GM19025 (cell line): ENCODE measurements around the gene ZNF669.
"Not testable (repeated sequence)": the region's sequence is repeated elsewhere in the genome, so short reads cannot be mapped to it uniquely, and the experiment has no call there.

Experiments used
- ATAC-seq: cut with Tn5 transposase; IDR thresholded peaks from one replicate; pipeline ENCODE4 v1.9.1; 2021; ENCODE audit warnings: mild to moderate bottlenecking, low read depth, moderate library complexity; ENCODE audit not compliant: unreplicated experiment

The ZNF669 gene

DNA sequence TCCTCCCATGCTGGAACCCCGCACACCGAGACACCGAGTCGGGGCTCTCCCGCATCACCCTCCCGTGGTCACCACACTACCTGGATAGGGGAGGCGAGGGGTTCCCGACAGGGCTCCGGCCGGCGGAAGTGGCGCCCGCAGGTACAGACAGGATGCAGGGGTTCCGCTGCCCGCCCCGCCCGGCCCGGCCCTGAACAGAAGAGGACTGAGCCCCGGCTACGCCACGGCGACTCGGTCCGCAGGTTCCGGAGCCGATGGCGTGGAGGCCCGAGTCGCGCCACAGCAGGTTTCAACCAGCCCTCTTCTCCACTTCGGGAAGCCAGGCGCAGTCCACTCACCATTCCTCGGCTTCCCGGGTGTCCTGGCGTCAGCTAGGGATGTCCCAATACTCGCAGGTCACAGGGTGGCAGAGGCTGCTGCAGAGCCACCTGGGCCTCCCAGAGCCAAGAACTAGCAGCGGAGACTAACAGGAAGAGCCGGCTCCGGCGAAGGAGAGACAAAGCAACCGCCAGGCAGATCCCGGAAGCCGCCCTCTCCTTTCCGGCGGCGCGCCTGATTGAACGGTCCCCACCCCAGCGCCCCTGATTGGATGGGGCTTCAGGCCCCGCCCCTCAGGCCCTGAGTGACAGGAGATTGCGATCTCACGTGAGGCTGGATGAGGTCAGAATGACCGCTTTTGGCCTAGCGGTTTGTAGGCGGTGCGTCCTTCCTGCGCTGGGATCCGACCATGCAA lies at the start of gene ZNF669:
Gene ZNF669, minus strand, starts transcription at position 498 of the 733 bp plus-strand sequence. Its CDS starts 157 bp downstream, at position 341.
- ATAC-seq = peak; percentile 99

DNA sequence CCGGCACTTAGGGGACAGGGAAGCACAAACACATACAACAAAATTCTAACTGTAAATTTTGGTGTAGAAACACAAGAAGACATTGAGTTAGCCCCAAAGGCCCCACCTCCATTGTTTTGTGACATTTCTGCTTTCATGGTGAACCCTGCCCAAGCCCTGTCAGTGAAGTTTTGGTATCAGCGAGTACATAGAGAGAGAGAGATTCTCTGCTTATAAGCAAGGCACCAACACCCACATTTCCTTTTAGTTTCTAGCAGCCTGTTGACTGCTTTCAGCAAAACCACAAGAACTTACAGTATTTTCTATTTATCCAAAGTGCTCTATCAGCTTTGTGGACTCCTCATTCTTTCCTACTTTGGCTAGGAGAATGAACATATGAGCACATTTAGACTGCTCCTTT lies 43.6 kb upstream of the ZNF669 start:
- ATAC-seq = no peak

DNA sequence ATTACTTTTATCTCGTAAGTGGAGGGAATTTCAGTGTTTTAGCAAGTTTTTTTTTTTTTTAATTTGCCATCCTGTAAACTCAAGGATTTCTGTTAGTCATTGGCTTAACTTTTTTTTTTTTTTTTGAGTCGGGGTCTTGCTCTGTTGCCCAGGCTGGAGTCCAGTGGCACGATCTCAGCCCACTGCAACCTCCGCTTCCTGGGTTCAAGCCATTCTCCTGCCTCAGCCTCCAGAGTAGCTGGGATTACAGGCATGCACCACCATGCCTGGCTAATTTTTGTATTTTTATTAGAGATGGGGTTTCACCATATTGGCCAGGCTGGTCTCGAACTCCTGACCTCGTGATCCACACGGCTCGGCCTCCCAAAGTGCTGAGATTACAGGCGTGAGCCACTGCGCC lies 43.0 kb upstream of the ZNF669 start:
- not testable (repeated sequence) for ATAC-seq

DNA sequence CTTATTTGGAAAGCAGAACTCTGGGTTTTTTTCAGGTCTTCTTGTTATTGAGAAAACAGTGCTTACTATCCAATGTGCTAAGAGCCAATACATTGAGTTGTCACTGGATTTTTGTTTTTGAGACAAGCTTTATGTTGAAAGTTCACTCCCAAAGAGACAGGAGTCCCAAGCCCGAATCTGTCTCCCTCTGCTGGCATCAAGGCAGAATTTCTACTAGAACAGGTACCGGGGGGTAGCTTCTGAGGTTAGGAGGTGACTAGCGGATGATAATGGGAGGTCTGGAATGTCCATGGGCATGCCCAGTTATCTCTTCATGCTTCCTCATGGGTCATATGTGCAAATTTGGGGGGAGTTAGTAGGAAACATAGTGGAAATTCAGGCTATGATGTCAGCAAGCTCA lies 42.5 kb upstream of the ZNF669 start:
- ATAC-seq = no peak

DNA sequence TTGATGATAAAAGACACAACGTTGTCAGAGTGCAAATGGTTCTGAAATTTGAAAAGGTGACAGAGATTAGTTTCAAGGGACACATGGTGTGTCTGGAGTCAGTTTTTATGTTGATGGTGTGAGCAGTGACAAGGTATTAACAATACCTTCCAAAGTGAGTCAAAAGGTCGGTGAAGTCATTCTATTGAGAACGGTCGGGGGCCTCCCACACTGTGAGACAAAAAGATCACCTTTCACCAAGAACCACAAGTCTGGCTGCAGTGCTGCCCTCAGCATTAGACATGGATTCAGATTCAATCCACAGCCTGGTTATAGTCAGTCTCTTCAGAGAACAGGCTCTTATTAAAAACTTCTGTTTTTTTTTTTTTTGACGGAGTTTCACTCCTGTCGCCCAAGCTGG lies 41.1 kb upstream of the ZNF669 start:
- no peak for ATAC-seq

DNA sequence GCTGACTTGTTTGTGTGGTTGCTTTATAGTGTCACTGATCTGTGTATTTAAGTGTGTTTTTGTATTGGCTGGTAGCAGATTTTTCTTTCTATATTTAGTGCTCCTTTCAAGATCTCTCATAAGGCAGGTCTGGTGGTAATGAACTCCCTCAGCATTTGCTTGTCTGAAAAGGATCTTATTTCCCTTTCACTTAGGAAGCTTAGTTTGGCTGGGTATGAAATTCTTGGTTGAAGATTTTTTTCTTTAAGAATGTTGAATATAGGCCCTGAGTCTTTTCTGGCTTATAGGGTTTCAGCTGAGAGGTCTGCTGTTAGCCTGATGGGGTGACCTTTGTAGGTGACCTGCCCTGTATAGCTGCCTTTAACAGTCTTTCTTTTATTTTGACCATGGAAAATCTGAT lies 35.4 kb upstream of the ZNF669 start:
- not testable (repeated sequence) for ATAC-seq

DNA sequence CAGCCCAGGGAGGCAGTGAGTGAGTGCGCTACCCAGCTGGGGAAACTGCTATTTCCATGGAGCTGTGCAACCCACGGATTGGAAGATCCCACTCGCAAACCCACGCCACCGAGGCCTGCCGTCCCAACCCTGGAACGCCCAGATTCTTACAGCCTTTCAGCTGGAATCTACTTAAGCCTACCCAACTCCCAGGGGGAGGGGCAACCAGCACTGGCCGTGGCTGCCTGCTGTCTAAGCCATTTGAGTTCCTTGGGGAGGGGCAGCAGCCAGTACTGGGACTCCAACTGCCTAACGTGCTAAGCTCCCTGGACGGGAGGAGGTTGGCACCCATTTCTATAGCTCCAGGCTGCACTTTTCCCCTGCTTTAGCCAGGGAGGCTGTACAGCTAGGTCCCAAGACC lies 27.1 kb upstream of the ZNF669 start:
- ATAC-seq = no peak

DNA sequence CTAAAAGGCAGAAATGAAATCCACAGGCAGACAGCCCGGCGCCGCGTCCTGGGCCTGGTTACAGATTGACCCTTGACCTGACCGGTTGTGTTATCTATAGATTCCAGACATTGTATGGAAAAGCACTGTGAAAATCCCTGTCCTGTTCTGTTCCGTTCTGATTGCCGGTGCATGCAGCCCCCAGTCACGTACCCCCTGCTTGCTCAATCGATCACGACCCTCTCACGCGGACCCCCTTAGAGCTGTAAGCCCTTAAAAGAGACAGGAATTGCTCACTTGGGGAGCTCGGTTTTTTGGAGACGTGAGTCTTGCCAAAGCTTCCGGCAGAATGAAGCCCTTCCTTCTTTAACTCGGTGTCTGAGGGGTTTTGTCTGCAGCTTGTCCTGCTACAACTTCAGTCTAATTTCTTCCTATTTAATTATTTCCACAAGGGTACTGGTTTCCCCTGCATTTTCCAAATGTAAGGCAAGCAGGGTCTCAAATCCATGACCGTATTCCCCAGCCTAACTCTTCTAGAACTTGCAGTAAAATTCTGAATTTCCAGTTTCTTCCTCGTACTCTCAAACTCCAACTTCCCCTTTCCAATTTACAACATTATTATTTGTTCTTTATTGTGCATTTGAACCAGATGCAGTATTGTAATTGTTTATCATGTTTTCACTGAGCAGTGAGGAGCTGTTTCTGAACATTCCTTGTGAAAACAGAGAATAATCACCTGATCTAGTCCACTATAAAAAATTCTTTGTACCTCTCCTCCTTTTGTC lies 23.5 kb upstream of the ZNF669 start:
- ATAC-seq = not testable (repeated sequence)

DNA sequence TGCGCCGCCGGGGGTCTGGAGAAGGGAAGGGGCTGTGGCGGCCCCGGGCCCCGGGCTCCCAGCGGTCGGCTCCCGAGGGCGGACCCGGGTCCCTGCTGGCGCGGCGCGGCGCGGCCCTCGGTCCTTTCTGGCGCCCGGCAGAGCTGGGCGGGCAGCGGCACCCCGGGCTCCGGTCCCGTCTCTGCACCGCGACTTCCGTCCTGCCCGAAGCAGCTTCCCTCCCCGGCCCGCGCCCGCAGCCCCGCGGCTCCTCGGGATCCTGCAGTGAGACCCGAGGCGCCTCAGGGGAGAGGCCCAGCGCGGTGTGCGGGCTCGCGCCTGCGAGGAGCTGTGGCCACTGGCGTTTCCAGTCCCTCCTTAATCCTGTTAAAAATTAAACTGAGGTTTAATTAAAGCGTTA lies 22.4 kb upstream of the ZNF669 start:
- peak; percentile 52 for ATAC-seq

DNA sequence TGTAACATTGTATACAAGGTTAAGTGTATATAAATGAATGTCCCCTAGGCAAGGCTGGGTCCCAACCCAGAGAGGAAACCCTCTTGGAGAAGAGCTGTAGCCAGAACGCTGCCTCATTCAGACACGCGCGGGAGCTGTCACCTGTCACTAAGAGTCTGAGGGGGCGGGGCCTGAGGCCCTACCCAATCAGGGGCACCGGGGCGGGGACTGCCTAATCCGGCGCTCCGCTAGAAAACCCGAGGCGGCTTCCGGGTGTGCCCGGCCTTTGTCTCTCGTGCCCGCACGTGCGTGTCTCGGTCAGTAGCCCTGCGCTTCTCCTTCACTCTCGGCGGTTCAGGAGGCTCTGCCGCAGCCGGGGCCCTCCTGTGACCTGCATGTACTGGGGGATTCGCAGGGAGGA lies 22.0 kb upstream of the ZNF669 start:
- ATAC-seq = peak; percentile 98

DNA sequence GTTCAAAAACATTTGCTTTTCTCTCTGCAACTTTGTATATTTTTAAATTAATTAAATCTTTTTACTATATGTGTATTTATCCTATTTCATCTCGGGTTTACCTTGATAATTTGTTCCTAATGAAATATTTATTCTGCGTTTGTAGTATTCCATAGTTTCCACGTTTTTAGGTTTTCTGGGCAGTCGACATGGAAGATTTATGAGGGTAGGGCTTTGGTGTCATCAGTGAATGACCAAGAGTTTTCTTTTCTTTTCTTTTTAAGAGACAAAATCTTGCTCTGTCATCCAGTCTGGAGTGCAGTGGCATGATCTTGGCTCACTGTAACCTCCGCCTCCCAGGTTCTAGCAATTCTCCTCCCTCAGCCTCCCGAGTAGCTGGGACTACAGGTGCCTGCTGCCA lies 17.2 kb upstream of the ZNF669 start:
- no peak for ATAC-seq

DNA sequence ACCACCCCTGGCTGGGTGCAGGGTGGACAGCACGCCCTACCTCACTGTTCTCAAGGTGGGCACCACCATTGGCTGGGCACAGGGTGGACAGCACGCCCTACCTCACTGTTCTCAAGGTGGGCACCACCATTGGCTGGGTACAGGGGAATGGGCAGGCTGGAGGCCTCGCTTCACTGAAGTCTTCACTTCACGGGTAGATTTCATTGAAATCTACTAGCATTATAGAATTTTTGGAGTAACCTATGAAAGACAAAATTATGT lies 16.2 kb upstream of the ZNF669 start:
- not testable (repeated sequence) for ATAC-seq

DNA sequence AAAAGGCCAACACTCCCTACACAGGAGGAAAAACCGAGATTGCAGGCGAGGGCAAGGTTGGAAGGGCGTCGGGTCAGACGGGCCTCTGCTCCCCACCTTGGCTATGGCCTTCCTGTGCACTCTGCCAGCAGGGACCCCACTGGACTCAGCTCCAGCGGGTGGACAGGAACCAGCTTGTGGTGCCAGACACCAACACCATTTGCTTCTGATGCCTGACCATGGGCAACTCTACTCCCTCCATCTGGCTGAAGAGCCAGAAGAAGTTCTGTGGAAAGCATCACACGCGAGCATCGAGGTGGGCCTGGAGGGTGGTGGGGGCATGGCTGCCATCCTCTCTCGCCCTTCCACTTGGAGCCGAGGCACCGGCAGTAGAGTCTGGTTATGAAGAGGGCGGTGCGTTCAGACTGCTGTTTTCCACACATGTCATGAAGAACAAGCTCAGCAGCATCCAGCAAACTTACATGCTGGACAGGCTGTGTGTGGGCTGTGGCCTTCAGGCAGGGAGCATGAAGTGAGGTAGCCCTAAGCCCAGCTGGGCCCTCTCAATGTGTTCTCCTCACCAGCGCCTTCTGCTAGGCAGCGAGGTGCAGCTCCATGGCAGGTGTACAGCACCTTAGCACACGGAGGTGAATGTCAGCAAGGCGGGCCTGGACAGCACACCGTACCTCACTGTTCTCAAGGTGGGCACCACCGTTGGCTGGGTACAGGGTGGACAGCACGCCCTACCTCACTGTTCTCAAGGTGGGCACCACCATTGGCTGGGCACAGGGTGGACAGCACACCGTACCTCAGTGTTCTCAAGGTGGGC lies 15.6 kb upstream of the ZNF669 start:
- no peak for ATAC-seq

DNA sequence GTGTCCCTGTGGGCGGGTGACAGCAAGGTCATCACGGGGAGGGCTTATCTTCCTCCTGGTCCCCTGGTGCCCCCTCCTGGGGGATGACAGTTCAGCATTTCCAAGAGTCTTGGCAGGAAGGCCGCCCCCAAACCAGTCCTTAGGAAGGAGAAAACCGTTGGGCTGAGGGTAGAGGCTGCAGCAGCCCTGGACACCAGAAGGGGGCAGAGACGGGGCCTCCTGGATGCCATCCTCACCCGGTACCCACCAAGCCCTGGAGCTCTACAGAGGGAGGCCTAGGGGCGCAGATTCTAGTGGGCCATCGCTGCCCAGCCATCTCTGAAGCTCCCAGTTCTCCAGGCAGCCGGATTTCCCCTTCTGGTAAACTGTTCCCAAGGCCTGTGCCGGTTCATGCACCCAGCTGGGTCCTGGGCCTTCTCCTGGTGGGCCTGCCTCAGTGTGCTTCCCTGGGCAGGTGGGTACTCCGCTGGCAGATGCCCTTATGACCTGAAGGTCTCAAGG lies 14.8 kb upstream of the ZNF669 start:
- no peak for ATAC-seq

DNA sequence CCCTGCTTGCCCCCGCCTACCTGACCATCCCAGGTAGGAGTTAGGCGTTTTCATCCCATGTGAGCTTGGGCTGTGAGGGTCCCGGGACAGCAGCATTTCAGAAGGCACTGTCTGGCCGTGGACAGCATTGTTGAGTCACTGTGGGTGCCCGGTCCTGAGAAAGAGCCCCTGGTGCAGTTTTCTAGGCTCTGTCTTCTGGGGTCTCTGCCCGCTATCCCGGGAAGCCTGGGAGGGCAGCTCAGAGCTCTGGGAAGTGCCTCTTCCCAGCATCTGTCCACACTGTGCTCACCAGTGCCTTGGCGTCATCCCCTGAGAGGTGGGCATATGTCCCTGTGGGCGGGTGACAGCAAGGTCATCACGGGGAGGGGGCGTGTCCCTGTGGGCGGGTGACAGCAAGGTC lies 11.4 kb upstream of the ZNF669 start:
- no peak for ATAC-seq

DNA sequence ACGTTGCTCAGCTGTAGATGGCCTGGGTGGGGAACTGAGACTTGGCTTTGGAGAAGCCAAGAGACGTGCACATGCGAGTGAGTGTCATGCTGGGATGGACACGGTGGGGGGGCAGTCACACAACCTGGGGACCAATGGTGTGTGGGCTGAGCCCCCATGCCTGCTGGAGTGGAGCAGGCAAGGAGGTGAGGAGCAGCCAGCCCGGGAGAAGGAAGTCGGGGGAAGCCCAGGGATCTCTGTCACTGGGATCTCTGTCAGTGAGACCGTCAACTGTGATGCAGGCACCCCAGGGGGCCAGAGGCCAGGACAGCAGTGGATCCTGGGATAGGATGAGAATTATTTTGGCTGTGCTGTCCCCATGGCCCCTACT lies 11.0 kb upstream of the ZNF669 start:
- ATAC-seq = no peak

DNA sequence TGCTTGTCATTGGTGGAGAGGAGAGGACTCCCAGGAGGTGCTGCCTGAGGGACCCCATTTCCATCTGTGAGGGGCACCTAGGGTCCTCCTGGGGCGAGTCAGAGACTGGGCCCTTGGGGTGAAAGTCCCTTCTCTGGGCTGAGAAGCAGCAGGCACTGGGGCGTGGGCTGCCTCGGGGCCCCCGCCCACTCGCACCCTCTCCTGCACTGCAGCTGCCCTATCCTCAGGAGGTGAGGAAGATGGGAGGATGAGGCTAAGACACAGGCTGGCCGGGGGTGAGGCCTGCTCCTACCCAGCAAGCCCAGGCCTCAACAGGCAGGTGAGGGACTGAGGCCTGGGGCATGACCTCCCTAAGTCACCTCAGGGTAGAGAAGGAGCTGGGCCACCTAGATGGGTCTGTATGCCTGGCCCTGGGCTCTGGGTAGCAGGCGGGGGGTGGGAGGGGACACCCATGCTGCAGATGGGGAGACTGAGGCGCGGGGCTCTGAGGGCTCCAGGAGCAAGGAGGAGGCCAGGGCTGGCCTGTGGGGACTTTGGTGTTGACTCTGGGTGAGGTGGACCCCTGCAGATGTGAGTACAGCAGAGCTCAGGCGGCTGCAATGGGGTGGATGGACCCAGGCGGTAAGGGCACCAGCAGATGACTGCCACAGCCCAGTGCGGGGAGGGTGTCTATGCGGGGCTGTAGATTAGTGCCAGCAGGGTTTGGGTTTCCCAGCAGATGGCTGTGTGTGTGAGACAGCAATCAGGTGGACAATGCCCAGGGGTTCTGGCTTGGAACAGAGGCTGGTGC lies 10.4 kb upstream of the ZNF669 start:
- ATAC-seq = no peak

DNA sequence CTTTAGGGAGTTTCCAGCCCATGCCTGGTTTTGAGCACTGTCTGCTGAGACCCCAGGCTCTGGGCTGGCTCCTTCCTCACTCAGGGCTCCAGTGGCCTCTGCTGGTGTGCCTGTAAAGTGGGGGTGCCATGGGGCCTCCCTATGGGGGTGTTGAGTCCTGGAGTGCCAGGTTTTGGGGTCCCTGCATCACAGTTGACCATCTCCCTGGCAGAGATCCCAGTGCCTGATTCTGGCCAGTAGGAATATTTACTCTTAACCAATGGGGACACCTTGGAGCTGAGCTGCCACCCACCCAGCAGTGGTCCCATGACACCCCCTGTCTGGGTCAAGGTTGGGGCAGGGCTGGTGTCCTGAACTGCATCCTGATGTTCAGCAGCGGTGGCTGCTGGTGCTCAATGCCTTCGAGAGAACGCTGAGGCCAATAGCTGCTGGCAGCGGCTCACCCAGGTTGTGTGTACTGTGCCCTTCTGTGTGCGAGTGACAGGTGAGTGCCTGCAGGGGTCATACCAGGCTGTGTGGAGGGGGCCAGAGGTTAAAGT lies 9.6 kb upstream of the ZNF669 start:
- ATAC-seq = no peak

DNA sequence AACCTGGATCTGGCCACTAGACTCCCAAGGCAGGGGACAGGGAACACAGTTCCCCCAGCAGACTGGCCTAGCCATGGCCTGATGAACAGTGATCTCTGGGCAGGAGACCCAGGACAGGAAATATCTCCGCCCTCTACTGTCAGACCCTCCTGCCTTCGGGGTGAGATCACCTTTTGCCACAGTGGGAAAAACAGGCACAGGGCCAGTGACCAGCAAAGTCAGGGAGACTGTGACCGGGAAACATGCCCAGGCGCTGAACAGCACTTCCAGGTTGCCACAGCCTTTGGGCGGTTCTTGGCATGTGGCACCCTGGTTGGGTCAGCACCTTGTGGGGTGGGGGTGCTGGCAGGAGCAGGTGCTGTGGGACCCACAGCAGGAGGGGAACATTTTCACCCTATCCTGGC lies 8.9 kb upstream of the ZNF669 start:
- ATAC-seq = no peak

DNA sequence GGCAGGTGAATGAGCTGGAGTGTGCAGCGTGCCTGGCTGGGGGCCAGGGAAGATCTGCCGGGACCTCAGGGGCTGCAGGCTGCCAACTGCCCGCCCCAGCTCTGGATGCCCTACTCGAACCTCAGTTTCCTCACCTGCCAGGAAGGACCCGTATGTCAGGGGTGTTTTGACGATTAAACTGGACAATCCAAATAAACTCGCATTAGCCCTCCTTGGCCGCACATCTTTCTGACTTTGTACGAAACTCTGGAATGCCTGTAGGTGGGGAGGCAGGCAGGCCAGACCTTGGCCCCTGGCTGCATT lies 8.3 kb upstream of the ZNF669 start:
- no peak for ATAC-seq
